ENCODE results near the gene SIGLEC10. TPM values are rescaled to one million over a fixed set of nuclear protein-coding genes. Genes with fewer than 3 reads are reported as not detected.

SIGLEC10 gene
- total and polyA plus RNA-seq, 2 of the 4 experiments (the other 2 are of a cell fraction) = not detected

GRCh38 chr19:51462681-51463080 lies 45.2 kb upstream of the SIGLEC10 start:
- Histone ChIP-seq H3K56ac (ENCODE audit: extremely low read depth, insufficient read depth, low read length) (no peak overlapping the region), H3K9ac (ENCODE audit: low read depth, low read length) (no peak overlapping the region), H3K4me3 (ENCODE audit: insufficient read depth, low read depth, low read length) (no peak overlapping the region), H4K8ac (ENCODE audit: low read depth in 2 of 2, low read length in 2 of 2) (no peak overlapping the region), H3K4me1 (ENCODE audit: control insufficient read depth, insufficient read depth, low read length) (no peaks in the 10 kb centered on the region), H4K20me1 (ENCODE audit: insufficient read depth, low read length) (no peaks in the 10 kb centered on the region), H3K4ac (ENCODE audit: low read depth, low read length) (no peak overlapping the region), H3K14ac (replicated peaks; ENCODE audit: low read depth, low read length) (no peak overlapping the region), H2AK9ac (replicated peaks; ENCODE audit: low read depth, low read length, poor library complexity) (no peak overlapping the region), H3K4me2 (ENCODE audit: low read depth, low read length) (no peak overlapping the region), H4K5ac (ENCODE audit: low read depth, low read length) (no peak overlapping the region), H3K9me3 (ENCODE audit: control insufficient read depth, insufficient read depth, low read length) (peaks cover 2% of the 10 kb centered on the region; the same call in 1 of the 2 replicates), H3K27ac (ENCODE audit: insufficient read depth, low read length) (no peak overlapping the region), H3K18ac (ENCODE audit: low read depth, low read length) (no peak overlapping the region), H2BK20ac (ENCODE audit: low read depth, low read length) (no peak overlapping the region), H2AFZ (replicated peaks; ENCODE audit: low read length, poor library complexity) (no peak overlapping the region), H2BK120ac (ENCODE audit: low read depth, low read length) (no peak overlapping the region), H3K27me3 (ENCODE audit: control insufficient read depth, insufficient read depth, low read length) (no peaks in the 10 kb centered on the region), H3K79me1 (ENCODE audit: low read depth in 1 of 2, low read length in 2 of 2) (no peaks in the 10 kb centered on the region), H3K9me1 (ENCODE audit: insufficient read depth, low read length) (no peaks in the 10 kb centered on the region), H2AK5ac (ENCODE audit: low read depth, low read length) (no peak overlapping the region), H3K36me3 (ENCODE audit: control insufficient read depth, insufficient read depth, low read length) (no peaks in the 10 kb centered on the region), H4K91ac (ENCODE audit: insufficient read depth, low read depth, low read length) (no peak overlapping the region), H3K23ac (ENCODE audit: low read depth, low read length) (no peak overlapping the region), H2BK5ac (ENCODE audit: low read depth, low read length, poor library complexity, severe bottlenecking) (no peak overlapping the region), H2BK15ac (ENCODE audit: low read depth, low read length) (no peak overlapping the region)
- no TSS peak for BruUV-seq (replicated peaks)
- in situ Hi-C loops (cut with MboI; ENCODE audit: low sequenced_read_pairs) = no loop called here
- no peak for DNase-seq
- ATAC-seq (ENCODE audit: low read depth) = no peak
- TF ChIP-seq CHD1 (IDR thresholded peaks at IDR 0.05; ENCODE audit: low read depth, low read length) (no peak), FOS (IDR thresholded peaks at IDR 0.05; ENCODE audit: low read depth, low read length) (no peak), MXI1 (IDR thresholded peaks at IDR 0.05; ENCODE audit: borderline replicate concordance, low read depth, low read length) (no peak), POLR2A (IDR thresholded peaks at IDR 0.05; ENCODE audit: low read depth, low read length) (no peak), RAD21 (IDR thresholded peaks at IDR 0.05; ENCODE audit: low read length) (no peak), RCOR1 (IDR thresholded peaks at IDR 0.05; ENCODE audit: insufficient replicate concordance, low read length) (no peak), RFX5 (IDR thresholded peaks at IDR 0.05; ENCODE audit: low read depth, low read length) (no peak), SMC3 (IDR thresholded peaks at IDR 0.05; ENCODE audit: low read depth, low read length) (no peak), NFE2L2 (IDR thresholded peaks at IDR 0.05; ENCODE audit: low read depth, low read length) (no peak), ELK1 (IDR thresholded peaks at IDR 0.05; ENCODE audit: borderline replicate concordance, low read depth, low read length) (no peak)
- dilution Hi-C loops (cut with HindIII; ENCODE audit: low sequenced_read_pairs, unreplicated experiment) = no loop called here
- intact Hi-C loops (cut with micrococcal nuclease) = no loop called here
- POLR2A ChIA-PET (ENCODE audit: unreplicated experiment) = no interaction called here
- CTCF ChIA-PET = no interaction called here
- 60% methylated on average over 3 of the region's 10 CpGs; no CpG with 5 or more reads in 1 of the 2 experiments for WGBS, 2 experiments (ENCODE audit: extremely low coverage in 2 of 2, insufficient read length in 1 of 2)

Measured in IMR-90 (cell line).